Measurements from ENCODE around the gene NAMPT.

DNA sequence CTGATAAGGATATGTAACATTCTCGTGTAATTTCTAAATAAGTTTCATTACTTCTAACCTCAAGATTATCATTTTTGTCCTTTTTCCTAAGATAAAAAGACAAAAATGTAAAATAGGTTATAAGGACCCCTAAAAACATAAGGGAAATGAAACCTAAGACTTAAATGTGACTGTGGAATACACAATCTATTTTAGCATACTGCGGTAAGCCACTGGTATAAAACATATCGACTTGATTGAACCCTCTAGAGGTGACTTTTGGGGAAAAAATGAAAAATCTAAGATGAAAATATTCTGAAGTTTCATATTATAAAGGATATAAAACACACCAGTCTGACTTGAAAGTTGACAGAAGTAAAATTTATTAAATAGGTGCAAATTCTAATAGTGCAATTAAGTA lies 1.9 kb downstream of the NAMPT start:
- TF ChIP-seq, protein P1, sequence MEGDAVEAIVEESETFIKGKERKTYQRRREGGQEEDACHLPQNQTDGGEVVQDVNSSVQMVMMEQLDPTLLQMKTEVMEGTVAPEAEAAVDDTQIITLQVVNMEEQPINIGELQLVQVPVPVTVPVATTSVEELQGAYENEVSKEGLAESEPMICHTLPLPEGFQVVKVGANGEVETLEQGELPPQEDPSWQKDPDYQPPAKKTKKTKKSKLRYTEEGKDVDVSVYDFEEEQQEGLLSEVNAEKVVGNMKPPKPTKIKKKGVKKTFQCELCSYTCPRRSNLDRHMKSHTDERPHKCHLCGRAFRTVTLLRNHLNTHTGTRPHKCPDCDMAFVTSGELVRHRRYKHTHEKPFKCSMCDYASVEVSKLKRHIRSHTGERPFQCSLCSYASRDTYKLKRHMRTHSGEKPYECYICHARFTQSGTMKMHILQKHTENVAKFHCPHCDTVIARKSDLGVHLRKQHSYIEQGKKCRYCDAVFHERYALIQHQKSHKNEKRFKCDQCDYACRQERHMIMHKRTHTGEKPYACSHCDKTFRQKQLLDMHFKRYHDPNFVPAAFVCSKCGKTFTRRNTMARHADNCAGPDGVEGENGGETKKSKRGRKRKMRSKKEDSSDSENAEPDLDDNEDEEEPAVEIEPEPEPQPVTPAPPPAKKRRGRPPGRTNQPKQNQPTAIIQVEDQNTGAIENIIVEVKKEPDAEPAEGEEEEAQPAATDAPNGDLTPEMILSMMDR (conservative IDR thresholded peaks at IDR 0.05; ENCODE audit: low read length), result no peak
- no peak for TF ChIP-seq EZH2phosphoT487 (IDR thresholded peaks at IDR 0.05; ENCODE audit: borderline replicate concordance)
